ENCODE data around the gene PPIP5K2.
A peak's percentile ranks its signal among the peaks of the same experiment; 100 is the strongest.

- TF ChIP-seq CBX5 (IDR thresholded peaks at IDR 0.05; ENCODE audit: low read depth, low read length) = no peak
- no peak for TF ChIP-seq PHF8 (conservative IDR thresholded peaks at IDR 0.05; ENCODE audit: low read depth, low read length)
- no peak for TF ChIP-seq KDM1A (IDR thresholded peaks at IDR 0.05; ENCODE audit: borderline replicate concordance, low read length)
- no peak for TF ChIP-seq RBBP5 (IDR thresholded peaks at IDR 0.05; ENCODE audit: borderline replicate concordance, low read depth, low read length)
- no peak for TF ChIP-seq POLR2A (IDR thresholded peaks at IDR 0.05; ENCODE audit: control extremely low read depth in 1 of 2, low read depth in 2 of 2, low read length in 2 of 2)
- no peak for TF ChIP-seq CEBPB (IDR thresholded peaks at IDR 0.05; ENCODE audit: low read depth, low read length)
- no peak for TF ChIP-seq SAP30 (IDR thresholded peaks at IDR 0.05; ENCODE audit: insufficient read depth, insufficient replicate concordance, low read length)
- TF ChIP-seq CTCF (IDR thresholded peaks at IDR 0.05; ENCODE audit: control extremely low read depth in 1 of 3, insufficient read depth in 1 of 3, low read depth in 1 of 3, low read length in 3 of 3) = peak in 2 of 3 experiments; percentile 47 to 62; a peak in 2 of 4 replicates
- no peak for TF ChIP-seq SUZ12 (IDR thresholded peaks at IDR 0.05; ENCODE audit: low read length)
- no peak for TF ChIP-seq JUN (IDR thresholded peaks at IDR 0.05; ENCODE audit: low read depth, low read length)
Observed at GRCh38 chr5:103232393-103232999, 112.4 kb downstream of the PPIP5K2 start.

Measured in H1 (cell line).